Measurements from ENCODE around the gene MYBBP1A. TPM values are rescaled to one million over a fixed set of nuclear protein-coding genes. Genes with fewer than 3 reads are reported as not detected.

The MYBBP1A gene
- total and polyA plus RNA-seq, 2 of the 4 experiments (the other 2 are of a cell fraction), result 22.6 to 45.9 TPM

- TF ChIP-seq MAZ (IDR thresholded peaks at IDR 0.05; ENCODE audit: borderline replicate concordance, low read depth, low read length) (no peak), RAD21 (IDR thresholded peaks at IDR 0.05; ENCODE audit: low read length) (no peak), RFX5 (IDR thresholded peaks at IDR 0.05; ENCODE audit: low read depth, low read length) (no peak), CHD1 (IDR thresholded peaks at IDR 0.05; ENCODE audit: low read depth, low read length) (no peak), NFE2L2 (IDR thresholded peaks at IDR 0.05; ENCODE audit: low read depth, low read length) (no peak), POLR2A (IDR thresholded peaks at IDR 0.05; ENCODE audit: low read depth, low read length) (no peak), CEBPB (IDR thresholded peaks at IDR 0.05; ENCODE audit: low read depth, low read length) (no peak), USF2 (IDR thresholded peaks at IDR 0.05; ENCODE audit: low read depth, low read length) (no peak), MXI1 (IDR thresholded peaks at IDR 0.05; ENCODE audit: borderline replicate concordance, low read depth, low read length) (no peak), RCOR1 (IDR thresholded peaks at IDR 0.05; ENCODE audit: insufficient replicate concordance, low read length) (no peak), FOS (IDR thresholded peaks at IDR 0.05; ENCODE audit: low read depth, low read length) (no peak), SMC3 (IDR thresholded peaks at IDR 0.05; ENCODE audit: low read depth, low read length) (no peak), MAFK (IDR thresholded peaks at IDR 0.05; ENCODE audit: low read depth, low read length) (no peak), BHLHE40 (IDR thresholded peaks at IDR 0.05; ENCODE audit: low read depth, low read length) (no peak)
- H2BK20ac ChIP-seq (ENCODE audit: low read depth, low read length), result no peak overlapping the region
- WGBS, 2 experiments (ENCODE audit: extremely low coverage in 2 of 2, insufficient read length in 1 of 2), result 78% methylated on average over 9 of the region's 24 CpGs; no CpG with 5 or more reads in 1 of the 2 experiments
Measured at GRCh38 chr17:4513113-4514032, 41.8 kb downstream of the MYBBP1A start.

More at GRCh38 chr17:4513113-4514032, 41.8 kb downstream of the MYBBP1A start:
- no peak overlapping the region for H2AK9ac ChIP-seq (replicated peaks; ENCODE audit: low read depth, low read length, poor library complexity)
- intact Hi-C loops (cut with micrococcal nuclease) (no loop called here), dilution Hi-C loops (cut with HindIII; ENCODE audit: low sequenced_read_pairs, unreplicated experiment) (no loop called here), in situ Hi-C loops (cut with MboI; ENCODE audit: low sequenced_read_pairs) (no loop called here)
- H3K4me1 ChIP-seq (ENCODE audit: control insufficient read depth, insufficient read depth, low read length), result peaks cover 6% of the 10 kb centered on the region
- no peak overlapping the region for H3K4me3 ChIP-seq (ENCODE audit: insufficient read depth, low read depth, low read length)
- H2AFZ ChIP-seq (replicated peaks; ENCODE audit: low read length, poor library complexity), result no peak overlapping the region
- H3K27ac ChIP-seq (ENCODE audit: insufficient read depth, low read length), result no peak overlapping the region
- DNase-seq (no peak), ATAC-seq (ENCODE audit: low read depth) (no peak)
- 0 out of 2 replicates have a peak, but pooled peaks cover 3% of the 10 kb centered on the region for H3K9me1 ChIP-seq (ENCODE audit: insufficient read depth, low read length)
- no TSS peak for BruUV-seq (replicated peaks)
- H3K27me3 ChIP-seq (ENCODE audit: control insufficient read depth, insufficient read depth, low read length), result peaks cover 22% of the 10 kb centered on the region; the same call in 1 of the 2 replicates
- H2BK120ac ChIP-seq (ENCODE audit: low read depth, low read length), result no peak overlapping the region
- H3K14ac ChIP-seq (replicated peaks; ENCODE audit: low read depth, low read length), result no peak overlapping the region
- no peak overlapping the region for H3K9ac ChIP-seq (ENCODE audit: low read depth, low read length)
- H3K18ac ChIP-seq (ENCODE audit: low read depth, low read length), result no peak overlapping the region
- H4K91ac ChIP-seq (ENCODE audit: insufficient read depth, low read depth, low read length), result no peak overlapping the region
- ChIA-PET CTCF (no interaction called here), POLR2A (ENCODE audit: unreplicated experiment) (no interaction called here)
- no peak overlapping the region for H3K23ac ChIP-seq (ENCODE audit: low read depth, low read length)
- H2BK5ac ChIP-seq (ENCODE audit: low read depth, low read length, poor library complexity, severe bottlenecking), result no peak overlapping the region
- no peak overlapping the region for H4K5ac ChIP-seq (ENCODE audit: low read depth, low read length)
- no peaks in the 10 kb centered on the region for H3K36me3 ChIP-seq (ENCODE audit: control insufficient read depth, insufficient read depth, low read length)
- H3K4me2 ChIP-seq (ENCODE audit: low read depth, low read length), result no peak overlapping the region
- H3K79me1 ChIP-seq (ENCODE audit: low read depth in 1 of 2, low read length in 2 of 2), result no peaks in the 10 kb centered on the region
- H4K20me1 ChIP-seq (ENCODE audit: insufficient read depth, low read length), result no peaks in the 10 kb centered on the region
- no peak overlapping the region for H3K56ac ChIP-seq (ENCODE audit: extremely low read depth, insufficient read depth, low read length)
- no peak overlapping the region for H4K8ac ChIP-seq (ENCODE audit: low read depth in 2 of 2, low read length in 2 of 2)
- no peak overlapping the region for H3K4ac ChIP-seq (ENCODE audit: low read depth, low read length)
- H3K9me3 ChIP-seq (ENCODE audit: control insufficient read depth, insufficient read depth, low read length), result peaks cover 2% of the 10 kb centered on the region; the same call in 1 of the 2 replicates
- H2AK5ac ChIP-seq (ENCODE audit: low read depth, low read length), result no peak overlapping the region
- H2BK15ac ChIP-seq (ENCODE audit: low read depth, low read length), result no peak overlapping the region
